Measurements from ENCODE around the gene CNOT2.
A peak's percentile ranks its signal among the peaks of the same experiment; 100 is the strongest.

CNOT2 gene

GRCh38 chr12:70307868-70308267 lies 64.6 kb downstream of the CNOT2 start:
- TF ChIP-seq CTCF (IDR thresholded peaks at IDR 0.05; ENCODE audit: low read depth, low read length, missing control alignments) = no peak

GRCh38 chr12:70309348-70309747 lies 66.1 kb downstream of the CNOT2 start:
- DNase-seq (ENCODE audit: low read depth) = no peak
- no peak for TF ChIP-seq CTCF (IDR thresholded peaks at IDR 0.05; ENCODE audit: low read depth, low read length, missing control alignments)
- in situ Hi-C loops (cut with HindIII; ENCODE audit: low sequenced_read_pairs) = no loop called here
- no peak overlapping the region for H3K4me3 ChIP-seq (ENCODE audit: low read depth, low read length)

More at GRCh38 chr12:70307868-70308267, 64.6 kb downstream of the CNOT2 start:
- no peak overlapping the region for H3K4me3 ChIP-seq (ENCODE audit: low read depth, low read length)
- in situ Hi-C loops (cut with HindIII; ENCODE audit: low sequenced_read_pairs) = no loop called here
- DNase-seq (ENCODE audit: low read depth) = no peak

GRCh38 chr12:70314145-70314544 lies 70.9 kb downstream of the CNOT2 start:
- in situ Hi-C loops (cut with HindIII; ENCODE audit: low sequenced_read_pairs) = no loop called here
- TF ChIP-seq CTCF (IDR thresholded peaks at IDR 0.05; ENCODE audit: low read depth, low read length, missing control alignments) = no peak
- H3K4me3 ChIP-seq (ENCODE audit: low read depth, low read length) = no peak overlapping the region
- no peak for DNase-seq (ENCODE audit: low read depth)

GRCh38 chr12:70317781-70318180 lies 74.5 kb downstream of the CNOT2 start:
- peak; percentile 55 for DNase-seq (ENCODE audit: low read depth)
- in situ Hi-C loops (cut with HindIII; ENCODE audit: low sequenced_read_pairs) = no loop called here
- no peak for TF ChIP-seq CTCF (IDR thresholded peaks at IDR 0.05; ENCODE audit: low read depth, low read length, missing control alignments)
- H3K4me3 ChIP-seq (ENCODE audit: low read depth, low read length) = no peak overlapping the region

GRCh38 chr12:70319605-70320004 lies 76.4 kb downstream of the CNOT2 start:
- no peak overlapping the region for H3K4me3 ChIP-seq (ENCODE audit: low read depth, low read length)
- no peak for TF ChIP-seq CTCF (IDR thresholded peaks at IDR 0.05; ENCODE audit: low read depth, low read length, missing control alignments)
- in situ Hi-C loops (cut with HindIII; ENCODE audit: low sequenced_read_pairs) = no loop called here
- no peak for DNase-seq (ENCODE audit: low read depth)

GRCh38 chr12:70321191-70321590 lies 78.0 kb downstream of the CNOT2 start:
- DNase-seq (ENCODE audit: low read depth) = no peak
- in situ Hi-C loops (cut with HindIII; ENCODE audit: low sequenced_read_pairs) = no loop called here
- H3K4me3 ChIP-seq (ENCODE audit: low read depth, low read length) = no peak overlapping the region
- TF ChIP-seq CTCF (IDR thresholded peaks at IDR 0.05; ENCODE audit: low read depth, low read length, missing control alignments) = no peak

GRCh38 chr12:70327541-70327940 lies 84.3 kb downstream of the CNOT2 start:
- H3K4me3 ChIP-seq (ENCODE audit: low read depth, low read length) = no peak overlapping the region
- in situ Hi-C loops (cut with HindIII; ENCODE audit: low sequenced_read_pairs) = no loop called here
- no peak for DNase-seq (ENCODE audit: low read depth)
- no peak for TF ChIP-seq CTCF (IDR thresholded peaks at IDR 0.05; ENCODE audit: low read depth, low read length, missing control alignments)

Data from astrocyte of the cerebellum (primary cell).